SK-N-SH (cell line): Measurements from ENCODE around the gene KSR2. TPM values are rescaled to one million over a fixed set of nuclear protein-coding genes. Genes with fewer than 3 reads are reported as not detected.
"Not testable (repeated sequence)": the region's sequence is repeated elsewhere in the genome, so short reads cannot be mapped to it uniquely, and the experiment has no call there.

ENCODE experiments used
- CTCF ChIA-PET: fragments of 300-600, 350-600 bp; formaldehyde crosslinking; extraction: SDS; loops from one replicate; lab custom pipeline; 2021; lab: Yijun Ruan, JAX
- POLR2A ChIA-PET: fragments of 350-600 bp; sonication (Branson Sonifier 250); formaldehyde crosslinking; extraction: SDS; loops from one replicate; lab custom pipeline; 2020; ENCODE audit warnings: antibody characterized with exemption, inconsistent platforms; lab: Yijun Ruan, JAX
- DNase-seq: peaks from one replicate; pipeline ENCODE4 v3.0.0; 2012
- H2AFZ ChIP-seq: fragments of 200-600 bp; sonication (generic); 2 replicates; pipeline ENCODE4 v1.8.1; 2016; ENCODE audit warnings: antibody characterized with exemption, mild to moderate bottlenecking, low read depth
- H3F3A ChIP-seq: fragments of 200-600 bp; sonication (generic); replicated peaks from 2 replicates; pipeline ENCODE3; 2016; ENCODE audit warnings: antibody characterized with exemption, mild to moderate bottlenecking; ENCODE audit not compliant: insufficient read depth
- H3K27ac ChIP-seq, 2 experiments: fragments of 200-500 bp in 1 of 2; fragments of 200-600 bp in 1 of 2; sonication (Bioruptor generic) in 1 of 2; sonication (generic), shearing (Covaris generic) in 1 of 2; 2 replicates each; pipeline versions ENCODE4 v1.5.1 to v1.6.1; 2014 to 2016; ENCODE audit warnings: low read depth in 2 of 2, inconsistent platforms in 1 of 2, low read length in 1 of 2, mild to moderate bottlenecking in 1 of 2, mixed read lengths in 1 of 2
- H3K27me3 ChIP-seq: fragments of 200-600 bp; sonication (generic), shearing (Covaris generic); 2 replicates; pipeline ENCODE4 v1.6.1; 2016; ENCODE audit warnings: mixed run types; ENCODE audit not compliant: insufficient read depth
- H3K36me3 ChIP-seq, 2 experiments: fragments of 200-500 bp in 1 of 2; fragments of 200-600 bp in 1 of 2; sonication (Bioruptor generic) in 1 of 2; sonication (generic) in 1 of 2; replicated peaks in 1 of 2; 2 replicates each; pipeline versions ENCODE3 to v1.5.1; 2014 to 2016; ENCODE audit warnings: low read length in 1 of 2, mild to moderate bottlenecking in 1 of 2; ENCODE audit not compliant: insufficient read depth in 2 of 2, control insufficient read depth in 1 of 2
- H3K4me1 ChIP-seq, 2 experiments: fragments of 200-500 bp in 1 of 2; fragments of 200-600 bp in 1 of 2; sonication (Bioruptor generic) in 1 of 2; sonication (generic), shearing (Covaris generic) in 1 of 2; 2 replicates each; pipeline versions ENCODE4 v1.5.1 to v1.6.1; 2014 to 2016; ENCODE audit warnings: low read depth in 1 of 2, low read length in 1 of 2, mixed run types in 1 of 2; ENCODE audit not compliant: insufficient read depth in 2 of 2, control insufficient read depth in 1 of 2
- H3K4me2 ChIP-seq: fragments of 200-600 bp; sonication (generic), shearing (Covaris generic); 2 replicates; pipeline ENCODE4 v1.6.1; 2017; ENCODE audit warnings: mixed run types
- H3K4me3 ChIP-seq, 2 experiments: fragments of 200-500 bp in 1 of 2; fragments of 200-600 bp in 1 of 2; sonication (Bioruptor generic) in 1 of 2; sonication (generic), shearing (Covaris generic) in 1 of 2; 2 replicates each; pipeline versions ENCODE4 v1.5.1 to v1.8.1; 2014 to 2016; ENCODE audit warnings: low read depth in 2 of 2, inconsistent platforms in 1 of 2, low read length in 1 of 2, mild to moderate bottlenecking in 1 of 2, mixed read lengths in 1 of 2, moderate library complexity in 1 of 2
- H3K79me2 ChIP-seq: fragments of 200-600 bp; sonication (generic); 2 replicates; pipeline ENCODE4 v1.8.1; 2017; ENCODE audit warnings: mild to moderate bottlenecking; ENCODE audit not compliant: insufficient read depth
- H3K9ac ChIP-seq: fragments of 200-600 bp; sonication (generic); 2 replicates; pipeline ENCODE4 v1.6.1; 2017; ENCODE audit warnings: mixed run types
- H3K9me2 ChIP-seq: fragments of 200-600 bp; sonication (generic); 2 replicates; pipeline ENCODE4 v1.6.1; 2017; ENCODE audit warnings: mixed run types
- H3K9me3 ChIP-seq: fragments of 200-600 bp; sonication (generic); 2 replicates; pipeline ENCODE4 v1.6.1; 2017; ENCODE audit warnings: mixed run types, mild to moderate bottlenecking, moderate library complexity
- H4K20me1 ChIP-seq: fragments of 200-600 bp; sonication (generic); 2 replicates; pipeline ENCODE4 v1.6.1; 2017; ENCODE audit warnings: mild to moderate bottlenecking, mixed run types; ENCODE audit not compliant: insufficient read depth
- CHD2 ChIP-seq: fragments of 150-350 bp; IDR thresholded peaks from 2 replicates; pipeline ENCODE4 v1.6.1; 2018; ENCODE audit warnings: low read length; ENCODE audit not compliant: partially characterized antibody
- ELF1 ChIP-seq: IDR thresholded peaks from 2 replicates; pipeline ENCODE4 v1.4.0; 2012
- EZH2phosphoT487 ChIP-seq: fragments of 200-600 bp; sonication (generic); IDR thresholded peaks from 2 replicates; pipeline ENCODE4 v1.6.1; 2017; ENCODE audit warnings: low read depth, mixed run types, mild to moderate bottlenecking, antibody characterized with exemption, moderate library complexity, borderline replicate concordance
- FOXM1 ChIP-seq: IDR thresholded peaks from 2 replicates; pipeline ENCODE4 v1.4.0; 2012; ENCODE audit warnings: low read depth, mild to moderate bottlenecking
- IRF3 ChIP-seq: fragments of 150-350 bp; IDR thresholded peaks from 2 replicates; pipeline ENCODE4 v1.6.1; 2016; ENCODE audit warnings: mild to moderate bottlenecking, low read depth, low read length
- MEF2A ChIP-seq: IDR thresholded peaks from 2 replicates; pipeline ENCODE4 v1.4.0; 2012; ENCODE audit warnings: low read depth, borderline replicate concordance
- MXI1 ChIP-seq: IDR thresholded peaks from 2 replicates; pipeline ENCODE4 v1.6.1; 2012; ENCODE audit warnings: mild to moderate bottlenecking, low read depth, low read length, improper control_type of control experiment
- NFIC ChIP-seq: IDR thresholded peaks from 2 replicates; pipeline ENCODE4 v1.4.0; 2012; ENCODE audit warnings: borderline replicate concordance
- POLR2AphosphoS5 ChIP-seq: IDR thresholded peaks from 2 replicates; pipeline ENCODE4 v1.6.1; 2012; ENCODE audit warnings: low read depth, low read length
- RAD21 ChIP-seq: IDR thresholded peaks from 2 replicates; pipeline ENCODE4 v1.6.1; 2012; ENCODE audit warnings: mild to moderate bottlenecking, low read length
- REST ChIP-seq: IDR thresholded peaks from 2 replicates; pipeline ENCODE4 v1.6.1; 2012; ENCODE audit warnings: mild to moderate bottlenecking, low read depth, low read length, moderate library complexity
- RFX5 ChIP-seq: IDR thresholded peaks from 2 replicates; pipeline ENCODE4 v1.6.1; 2012; ENCODE audit warnings: mild to moderate bottlenecking, improper control_type of control experiment, low read length
- TAF1 ChIP-seq: IDR thresholded peaks from 2 replicates; pipeline ENCODE4 v1.6.1; 2012; ENCODE audit warnings: low read depth, mild to moderate bottlenecking, low read length, moderate library complexity, borderline replicate concordance
- TEAD4 ChIP-seq: IDR thresholded peaks from 2 replicates; pipeline ENCODE4 v1.4.0; 2012; ENCODE audit warnings: mild to moderate bottlenecking, borderline replicate concordance; ENCODE audit not compliant: insufficient read depth
- USF2 ChIP-seq: fragments of 150-350 bp; IDR thresholded peaks from 2 replicates; pipeline ENCODE4 v1.6.1; 2017; ENCODE audit warnings: antibody characterized with exemption, low read length, low read depth, borderline replicate concordance
- YY1 ChIP-seq: IDR thresholded peaks from 2 replicates; pipeline ENCODE4 v1.4.0; 2012; ENCODE audit warnings: low read depth, mild to moderate bottlenecking
- whole genome bisulfite sequencing: methylation state at CpG from one replicate; pipeline ENCODE4 v1.1.6; 2017; ENCODE audit warnings: low lambda C conversion rate; 5-methylcytosine and 5-hydroxymethylcytosine counted together
- polyA plus RNA-seq, 3 experiments: library from polyadenylated mRNA; depleted of rRNA; stranded (reverse); fragments of >200 nt; gene quantifications; 2 replicates each; pipeline ENCODE4 v1.2.3, GENCODE V29; 2012

KSR2 gene
- polyA plus RNA-seq, 1 of the 3 experiments (the other 2 are of a cell fraction): 0.12 TPM

- H3K4me3 ChIP-seq, H4K20me1 ChIP-seq, DNase-seq, H3K9me2 ChIP-seq, H3K4me2 ChIP-seq, H3K9me3 ChIP-seq, H3K9ac ChIP-seq, H3K4me1 ChIP-seq, H3K79me2 ChIP-seq, POLR2A ChIA-PET, H3K36me3 ChIP-seq, H3K27me3 ChIP-seq, H3K27ac ChIP-seq, H2AFZ ChIP-seq, H3F3A ChIP-seq: not testable (repeated sequence)
- CTCF ChIA-PET: interaction anchor here (0.6 to 8.5 kb wide), 41 partner anchors 8 to 1177 kb away, joined by 3 to 137 read pairs (median 4); partner anchors contain the start of genes PEBP1, RFC5, SUDS3 and VSIG10
- WGBS: 47% methylated on average over 3 of the region's 3 CpGs
Measured at GRCh38 chr12:117874198-117874597, 94.6 kb downstream of the KSR2 start.

GRCh38 chr12:117872546-117873169, 96.1 kb downstream of the KSR2 start:
- CTCF ChIA-PET: interaction anchor here (1.1 to 8.5 kb wide), 4 partner anchors 15 to 160 kb away, joined by 4 to 137 read pairs (median 20); no protein-coding TSS in a partner anchor
- Histone ChIP-seq H4K20me1 (no peaks in the 10 kb centered on the region), H3K27me3 (no peaks in the 10 kb centered on the region), H3K27ac (no peak overlapping the region), H3K9me2 (no peaks in the 10 kb centered on the region), H3K4me2 (no peak overlapping the region), H3K9ac (no peak overlapping the region), H3F3A (no peaks in the 10 kb centered on the region), H3K4me3 (no peak overlapping the region), H3K4me1 (no peaks in the 10 kb centered on the region), H3K79me2 (no peaks in the 10 kb centered on the region), H3K36me3 (no peaks in the 10 kb centered on the region), H2AFZ (no peak overlapping the region), H3K9me3 (no peaks in the 10 kb centered on the region)
- 58% methylated on average over 7 of the region's 7 CpGs for WGBS
- no peak for DNase-seq
- no peak for TF ChIP-seq ELF1
- TF ChIP-seq CHD2: no peak
- no peak for TF ChIP-seq MEF2A
- TF ChIP-seq FOXM1: no peak
- TF ChIP-seq RAD21: no peak
- TF ChIP-seq NFIC: no peak
- no peak for TF ChIP-seq USF2
- TF ChIP-seq YY1: no peak
- no peak for TF ChIP-seq RFX5
- TF ChIP-seq EZH2phosphoT487: no peak
- no peak for TF ChIP-seq TEAD4
- no peak for TF ChIP-seq POLR2AphosphoS5
- POLR2A ChIA-PET: no interaction called here

- ChIA-PET POLR2A (interaction anchor here (0.6 kb wide), 1 partner anchor 319 kb away, joined by 3 read pairs; no protein-coding TSS in a partner anchor), CTCF (interaction anchor here (1.2 to 3.9 kb wide), 3 partner anchors 12 to 657 kb away, joined by 4 to 17 read pairs (median 14); no protein-coding TSS in a partner anchor)
- H3K9ac ChIP-seq: no peak overlapping the region
- DNase-seq: no peak
- H3K27ac ChIP-seq: no peak overlapping the region
- no peaks in the 10 kb centered on the region for H3K36me3 ChIP-seq
- no peaks in the 10 kb centered on the region for H3K9me3 ChIP-seq
- no peaks in the 10 kb centered on the region for H3K79me2 ChIP-seq
- H3K9me2 ChIP-seq: no peaks in the 10 kb centered on the region
- H2AFZ ChIP-seq: no peak overlapping the region
- H3F3A ChIP-seq: no peaks in the 10 kb centered on the region
- 56% methylated on average over 8 of the region's 8 CpGs for WGBS
- no peaks in the 10 kb centered on the region for H3K4me1 ChIP-seq
- H4K20me1 ChIP-seq: no peaks in the 10 kb centered on the region
- no peak overlapping the region for H3K4me2 ChIP-seq
- no peak overlapping the region for H3K4me3 ChIP-seq
- H3K27me3 ChIP-seq: no peaks in the 10 kb centered on the region
- TF ChIP-seq TAF1 (no peak), IRF3 (no peak), ELF1 (no peak), USF2 (no peak), MXI1 (no peak), REST (no peak)
Measured at GRCh38 chr12:117869551-117869950, 99.2 kb downstream of the KSR2 start.
